ENCODE results near the gene PAQR5. TPM values are rescaled to one million over a fixed set of nuclear protein-coding genes. Genes with fewer than 3 reads are reported as not detected.

PAQR5 gene
- total and polyA plus RNA-seq, 4 donors, result 2.3 to 22.6 (median 10.5) TPM

GRCh38 chr15:69303337-69304181, 4.8 kb downstream of the PAQR5 start:
- no peak overlapping the region for H3K27ac ChIP-seq (ENCODE audit: low read depth in 1 of 2, low read length in 1 of 2)
- WGBS, 2 donors, result 86% methylated on average over 6 of the region's 6 CpGs
- H3K4me3 ChIP-seq, result no peak overlapping the region
- DNase-seq, result peak in 1 of 3 donors; percentile 24
- H3K36me3 ChIP-seq (ENCODE audit: control insufficient read depth in 4 of 4, insufficient read depth in 4 of 4, low read length in 4 of 4), result peaks cover 0 to 4% (median 0%) of the 10 kb centered on the region in 4 donors
- peaks cover under 1 to 11% (median 3%) of the 10 kb centered on the region in 5 donors for H3K4me1 ChIP-seq (ENCODE audit: control insufficient read depth in 5 of 5, insufficient read depth in 5 of 5, low read length in 5 of 5)
- H3K9me3 ChIP-seq (ENCODE audit: control insufficient read depth in 4 of 4, insufficient read depth in 3 of 4, low read length in 3 of 4), result no peaks in the 10 kb centered on the region
- no peaks in the 10 kb centered on the region for H3K27me3 ChIP-seq (ENCODE audit: control insufficient read depth in 3 of 3, insufficient read depth in 3 of 3, low read length in 2 of 3)
- TF ChIP-seq CTCF (IDR thresholded peaks at IDR 0.05; ENCODE audit: control extremely low read depth, extremely low read depth), result no peak
- no peak overlapping the region for H3K9ac ChIP-seq (ENCODE audit: insufficient read depth in 1 of 2, low read length in 2 of 2)
- ATAC-seq (ENCODE audit: insufficient read depth, low FRiP score), result no peak

- DNase-seq (no peak), ATAC-seq (ENCODE audit: insufficient read depth, low FRiP score) (no peak)
- H3K36me3 ChIP-seq (ENCODE audit: control insufficient read depth in 4 of 4, insufficient read depth in 4 of 4, low read length in 4 of 4), result peaks cover 0 to 4% (median 0%) of the 10 kb centered on the region in 4 donors
- H3K4me1 ChIP-seq (ENCODE audit: control insufficient read depth in 5 of 5, insufficient read depth in 5 of 5, low read length in 5 of 5), result peaks cover 0 to 11% (median 2%) of the 10 kb centered on the region in 5 donors
- H3K4me3 ChIP-seq, result no peak overlapping the region
- H3K9me3 ChIP-seq (ENCODE audit: control insufficient read depth in 4 of 4, insufficient read depth in 3 of 4, low read length in 3 of 4), result no peaks in the 10 kb centered on the region
- no peaks in the 10 kb centered on the region for H3K27me3 ChIP-seq (ENCODE audit: control insufficient read depth in 3 of 3, insufficient read depth in 3 of 3, low read length in 2 of 3)
- H3K27ac ChIP-seq (ENCODE audit: low read depth in 1 of 2, low read length in 1 of 2), result no peak overlapping the region
- 46 to 67% methylated on average over 5 of the region's 5 CpGs for WGBS, 2 donors
- no peak overlapping the region for H3K9ac ChIP-seq (ENCODE audit: insufficient read depth in 1 of 2, low read length in 2 of 2)
- TF ChIP-seq CTCF (IDR thresholded peaks at IDR 0.05; ENCODE audit: control extremely low read depth, extremely low read depth), result no peak
These were observed 5.5 kb downstream of the PAQR5 start for GRCh38 chr15:69304182-69304545.

DNA sequence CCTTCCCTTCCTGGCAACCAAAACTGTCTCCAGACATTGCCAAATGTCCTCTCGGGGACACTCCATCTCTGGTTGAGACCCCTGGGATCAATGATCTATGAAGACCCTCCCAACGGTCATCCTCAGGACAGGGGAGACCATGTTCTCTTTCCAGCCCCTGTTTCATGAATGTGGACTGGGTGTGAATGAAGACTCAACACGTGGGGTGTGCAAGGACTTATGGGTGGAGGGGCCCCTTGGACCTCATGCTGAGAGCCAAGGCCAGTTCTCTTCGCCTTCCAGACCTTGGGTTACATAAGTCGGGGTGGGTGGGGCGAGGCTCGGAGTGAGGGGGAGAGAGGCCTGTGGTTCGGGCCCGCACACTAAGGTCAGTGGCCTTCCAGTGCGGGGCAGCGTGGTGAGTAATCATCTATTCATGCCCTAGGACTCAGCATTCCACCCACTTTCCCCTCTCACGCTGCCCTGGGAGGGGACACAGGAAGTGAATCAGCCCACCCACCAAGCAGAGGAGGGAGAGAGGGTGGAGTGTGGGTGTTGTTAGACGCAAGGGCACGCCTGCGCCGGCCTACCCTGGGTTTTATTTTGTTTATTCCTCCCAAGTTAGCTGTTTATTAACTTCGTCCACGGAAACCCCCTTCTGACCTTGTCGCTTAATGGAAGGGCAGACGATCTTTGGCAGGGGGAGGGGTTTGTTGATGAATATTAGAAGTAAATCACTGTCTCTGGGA, 6.7 kb downstream of the PAQR5 start:
- DNase-seq, result peak; percentile 66 to 79 (median 69)
- no peaks in the 10 kb centered on the region for H3K27me3 ChIP-seq (ENCODE audit: control insufficient read depth in 3 of 3, insufficient read depth in 3 of 3, low read length in 2 of 3)
- H3K27ac ChIP-seq (ENCODE audit: low read depth in 1 of 2, low read length in 1 of 2), result peak overlapping the region in 1 of 2 donors; percentile 23
- H3K4me1 ChIP-seq (ENCODE audit: control insufficient read depth in 5 of 5, insufficient read depth in 5 of 5, low read length in 5 of 5), result peaks cover 0 to 5% (median 2%) of the 10 kb centered on the region in 5 donors
- TF ChIP-seq CTCF (IDR thresholded peaks at IDR 0.05; ENCODE audit: control extremely low read depth, extremely low read depth), result no peak
- H3K9me3 ChIP-seq (ENCODE audit: control insufficient read depth in 4 of 4, insufficient read depth in 3 of 4, low read length in 3 of 4), result no peaks in the 10 kb centered on the region
- H3K9ac ChIP-seq (ENCODE audit: insufficient read depth in 1 of 2, low read length in 2 of 2), result no peak overlapping the region
- ATAC-seq (ENCODE audit: insufficient read depth, low FRiP score), result peak; percentile 71
- peaks cover 0 to 4% (median 0%) of the 10 kb centered on the region in 4 donors for H3K36me3 ChIP-seq (ENCODE audit: control insufficient read depth in 4 of 4, insufficient read depth in 4 of 4, low read length in 4 of 4)
- 59 to 81% methylated on average over 20 of the region's 20 CpGs for WGBS, 2 donors
- H3K4me3 ChIP-seq, result no peak overlapping the region
